ENCODE measurements around the gene PTPN4.
A peak's percentile ranks its signal among the peaks of the same experiment; 100 is the strongest.
"Not testable (repeated sequence)": the region's sequence is repeated elsewhere in the genome, so short reads cannot be mapped to it uniquely, and the experiment has no call there.

Gene PTPN4

GRCh38 chr2:119960821-119961220 is 201.1 kb downstream of the PTPN4 start:
- no peak for DNase-seq

- no peak for DNase-seq
These were observed 222.2 kb downstream of the PTPN4 start for GRCh38 chr2:119981896-119982295.

GRCh38 chr2:119982506-119982905 is 222.8 kb downstream of the PTPN4 start:
- no peak for DNase-seq

GRCh38 chr2:119983108-119983507 is 223.4 kb downstream of the PTPN4 start:
- DNase-seq = no peak

GRCh38 chr2:119996148-119996547 is 236.4 kb downstream of the PTPN4 start:
- no peak for DNase-seq

- DNase-seq = not testable (repeated sequence)
These were observed 237.5 kb downstream of the PTPN4 start for GRCh38 chr2:119996896-119997891.

GRCh38 chr2:120001471-120001870 is 241.7 kb downstream of the PTPN4 start:
- DNase-seq = no peak

GRCh38 chr2:120004254-120004653 is 244.5 kb downstream of the PTPN4 start:
- DNase-seq = no peak

GRCh38 chr2:120005834-120006521 is 246.3 kb downstream of the PTPN4 start:
- no peak for DNase-seq

- DNase-seq = no peak
These were observed 248.1 kb downstream of the PTPN4 start for GRCh38 chr2:120007851-120008250.

- no peak for DNase-seq
These were observed 252.6 kb downstream of the PTPN4 start for GRCh38 chr2:120012363-120012762.

- DNase-seq = peak; percentile 86
These were observed 253.3 kb downstream of the PTPN4 start, which contains the start of gene EPB41L5 for GRCh38 chr2:120012771-120013596. Gene EPB41L5 (plus strand): TSS chr2:120013077. CDS start chr2:120019085, 6,008 bp downstream.

- DNase-seq = no peak
These were observed 254.0 kb downstream of the PTPN4 start for GRCh38 chr2:120013597-120014223.

GRCh38 chr2:120014226-120014980 is 254.7 kb downstream of the PTPN4 start:
- no peak for DNase-seq

GRCh38 chr2:120016800-120017199 is 257.1 kb downstream of the PTPN4 start:
- no peak for DNase-seq

- DNase-seq = no peak
These were observed 257.5 kb downstream of the PTPN4 start for GRCh38 chr2:120017201-120017600.

- DNase-seq = no peak
These were observed 258.8 kb downstream of the PTPN4 start for GRCh38 chr2:120018549-120018948.

GRCh38 chr2:120020554-120020953 is 260.8 kb downstream of the PTPN4 start:
- no peak for DNase-seq

- DNase-seq = not testable (repeated sequence)
These were observed 262.8 kb downstream of the PTPN4 start for GRCh38 chr2:120022505-120022904.

- no peak for DNase-seq
These were observed 267.2 kb downstream of the PTPN4 start for GRCh38 chr2:120026890-120027289.

GRCh38 chr2:120028795-120029194 is 269.1 kb downstream of the PTPN4 start:
- no peak for DNase-seq

Data from activated CD4-positive, alpha-beta T cell treated with anti-CD3 and anti-CD28 coated beads for 48 hours (primary cell).